Stimulated activated CD4-positive, alpha-beta T cell treated with anti-CD3 and anti-CD28 coated beads, Interleukin-15, amount 100 ng/mL, for 1 hour (primary cell): ENCODE measurements around the gene TSPOAP1.

ENCODE experiments used
- DNase-seq, 2 donors: peaks; one replicate each; pipeline ENCODE4 v3.0.0-alpha.2; 2020; ENCODE audit warnings: low read depth in 1 of 2, low spot score in 1 of 2

TSPOAP1 gene

DNA sequence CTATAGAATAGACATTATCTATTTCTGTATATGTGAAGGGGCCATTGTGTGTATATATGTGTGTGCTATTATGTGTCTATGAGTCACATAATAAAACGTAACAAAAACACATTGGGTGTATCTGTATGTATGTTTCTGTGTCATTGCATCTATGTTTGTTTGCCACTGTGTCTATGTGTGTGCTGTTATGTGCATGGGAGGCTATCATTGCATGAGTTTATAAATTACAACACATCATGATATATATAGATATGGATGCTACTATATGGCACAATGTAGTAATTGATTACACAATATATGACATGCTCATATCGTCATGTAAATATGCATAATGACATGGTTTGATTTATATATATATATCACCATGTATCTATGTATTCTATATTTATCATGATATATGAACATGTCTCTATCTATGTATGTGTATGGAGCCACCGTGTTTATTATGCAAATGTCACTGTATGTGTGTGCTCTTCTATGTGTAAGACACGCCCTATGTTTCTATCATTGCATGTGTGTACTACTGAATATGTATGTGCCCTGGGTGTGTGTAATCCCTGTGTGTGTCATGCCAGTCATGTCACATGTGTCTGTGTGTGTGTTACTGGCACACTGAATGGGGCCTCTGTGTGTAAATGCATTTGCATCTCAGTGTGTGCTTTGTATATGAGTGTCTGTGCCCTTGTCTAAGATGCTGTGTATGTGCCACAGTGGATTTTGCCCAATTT lies 1.4 kb upstream of the TSPOAP1 start:
- DNase-seq: no peak

DNA sequence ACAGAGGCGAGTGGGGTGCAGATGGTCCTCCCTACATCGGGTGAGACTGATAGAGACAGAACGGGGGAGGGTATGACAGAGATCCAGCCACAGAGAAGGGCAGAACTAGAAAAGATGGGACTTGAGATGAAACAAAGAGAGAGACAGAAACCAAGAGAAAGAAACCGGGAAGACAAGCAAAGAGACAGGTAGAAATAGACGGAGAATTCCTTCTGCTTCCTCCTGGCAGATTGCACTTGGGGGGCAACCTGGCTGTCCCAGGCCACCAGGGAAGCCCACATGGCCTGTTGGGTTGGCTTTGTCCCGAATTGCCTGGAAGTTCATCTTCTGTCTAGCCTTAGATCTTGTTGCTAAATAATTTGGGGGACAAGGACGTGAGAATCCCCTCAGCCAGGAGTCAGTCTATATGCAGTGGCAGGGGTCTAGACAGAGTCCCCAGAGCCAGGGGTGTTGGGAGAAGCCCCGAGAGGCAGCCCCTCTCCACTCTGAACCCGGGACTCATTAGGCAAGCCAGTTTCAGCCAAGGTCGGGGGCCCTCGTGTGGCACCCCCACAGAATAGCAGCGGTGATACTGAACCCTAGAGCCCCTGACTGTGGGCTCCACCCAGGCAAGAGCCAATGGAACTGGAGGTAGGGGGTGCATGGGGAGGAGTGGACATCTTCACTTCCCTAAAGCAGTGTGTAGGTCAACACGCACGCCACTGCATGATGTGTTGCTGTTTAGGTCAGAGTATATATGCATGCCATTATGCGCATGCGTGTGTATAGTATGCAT lies 627 bp upstream of the TSPOAP1 start:
- peak; percentile 65 to 76 for DNase-seq

DNA sequence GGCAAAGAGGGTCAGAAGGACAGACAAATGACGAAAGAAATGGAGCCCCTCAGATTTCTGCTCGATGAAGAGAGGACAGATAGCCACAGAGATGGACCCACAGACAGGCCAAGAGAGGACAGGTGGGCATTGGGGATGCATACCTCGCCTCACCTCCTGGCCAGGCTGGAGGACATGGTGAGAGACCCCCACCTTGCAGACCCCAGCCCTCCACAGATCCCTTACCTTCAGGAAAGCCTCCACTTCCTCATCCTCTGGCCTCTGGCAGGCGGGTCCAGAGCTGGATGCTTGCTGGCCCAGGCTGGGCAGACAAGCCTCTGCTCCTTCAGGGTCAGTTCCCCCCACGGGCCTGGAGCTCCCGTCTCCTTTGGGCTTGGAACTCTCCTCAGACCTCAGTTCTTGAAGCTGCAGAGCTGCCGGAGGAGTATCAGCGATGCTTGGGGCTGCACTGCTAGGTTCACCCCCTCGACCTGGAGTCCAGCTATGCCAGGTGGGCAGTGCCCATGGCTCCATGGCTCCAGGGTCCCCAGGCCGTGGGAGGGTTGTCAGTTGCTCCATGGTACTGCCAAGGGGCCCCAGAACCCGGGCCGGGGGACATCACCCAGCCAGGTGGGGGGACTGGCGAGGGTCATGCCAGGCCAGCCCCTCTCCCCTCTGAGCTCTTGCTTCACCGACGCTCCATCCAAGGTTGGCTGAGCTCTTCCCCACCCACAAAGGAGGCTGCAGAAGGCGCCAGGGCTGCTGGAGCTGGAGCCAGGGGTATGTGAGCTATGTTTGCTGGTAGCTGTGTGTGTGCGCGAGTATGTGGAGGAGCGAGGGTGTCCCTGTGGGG lies 1.0 kb downstream of the TSPOAP1 start:
- no peak for DNase-seq

DNA sequence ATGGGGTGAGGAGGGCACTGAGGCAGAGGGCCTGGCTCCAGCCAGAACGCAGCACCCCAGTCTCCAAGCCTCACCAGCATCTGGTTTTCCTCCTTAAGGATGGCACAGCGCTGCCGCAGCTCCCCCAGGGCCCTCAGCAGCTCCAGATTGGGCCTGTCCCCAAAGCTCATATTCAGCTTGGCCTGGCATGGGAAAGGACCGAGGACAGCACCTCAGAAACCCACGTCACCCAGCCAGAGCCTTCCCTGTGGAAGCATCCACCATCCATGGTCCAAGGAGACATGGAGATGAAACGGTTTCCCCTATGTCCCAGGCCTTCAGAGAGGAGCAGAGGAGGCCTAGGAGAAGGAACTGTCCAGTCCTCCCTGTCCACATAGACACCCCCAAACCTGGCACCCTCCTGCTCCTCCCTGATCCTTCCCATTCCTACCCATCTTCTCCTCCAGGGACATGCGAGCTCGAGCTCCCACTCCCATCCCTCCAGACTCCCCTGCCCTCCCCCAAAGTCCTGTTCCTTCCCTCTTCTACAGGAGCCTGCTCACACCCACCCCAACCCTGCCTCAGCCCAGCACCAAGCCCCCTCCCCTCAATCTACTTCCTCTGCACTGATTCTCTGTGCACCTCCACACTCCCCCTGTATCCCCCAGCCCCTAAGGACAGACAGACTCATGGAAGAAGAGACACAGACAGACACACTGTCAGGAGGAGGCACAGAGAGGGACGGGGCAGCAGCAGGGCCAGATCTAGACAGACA lies 1.8 kb downstream of the TSPOAP1 start:
- DNase-seq: no peak

DNA sequence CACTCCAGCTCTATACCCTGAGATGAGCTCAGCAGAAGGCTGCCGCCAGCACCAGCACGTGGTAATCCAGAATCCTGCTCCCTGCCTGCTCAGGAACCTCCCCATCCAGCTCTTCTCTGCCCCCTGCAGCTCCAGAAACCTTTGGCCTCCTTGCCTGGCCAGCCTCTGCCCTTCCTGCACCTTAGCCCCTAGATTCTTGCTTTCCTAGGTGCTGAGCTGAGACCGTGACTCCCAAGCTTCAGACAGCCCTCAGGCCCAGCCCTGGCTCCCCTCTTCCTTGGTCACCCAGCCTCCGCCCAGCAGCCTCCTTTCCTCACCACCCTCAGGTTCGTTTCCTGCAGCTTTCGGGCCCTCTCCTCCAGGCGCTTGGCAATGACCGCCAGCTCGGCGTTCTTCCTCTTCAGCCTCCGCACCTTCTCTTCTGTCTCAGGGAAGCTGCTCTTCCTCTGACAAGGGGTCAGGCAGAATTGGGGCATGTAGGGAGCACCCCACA lies 2.6 kb downstream of the TSPOAP1 start:
- no peak for DNase-seq

DNA sequence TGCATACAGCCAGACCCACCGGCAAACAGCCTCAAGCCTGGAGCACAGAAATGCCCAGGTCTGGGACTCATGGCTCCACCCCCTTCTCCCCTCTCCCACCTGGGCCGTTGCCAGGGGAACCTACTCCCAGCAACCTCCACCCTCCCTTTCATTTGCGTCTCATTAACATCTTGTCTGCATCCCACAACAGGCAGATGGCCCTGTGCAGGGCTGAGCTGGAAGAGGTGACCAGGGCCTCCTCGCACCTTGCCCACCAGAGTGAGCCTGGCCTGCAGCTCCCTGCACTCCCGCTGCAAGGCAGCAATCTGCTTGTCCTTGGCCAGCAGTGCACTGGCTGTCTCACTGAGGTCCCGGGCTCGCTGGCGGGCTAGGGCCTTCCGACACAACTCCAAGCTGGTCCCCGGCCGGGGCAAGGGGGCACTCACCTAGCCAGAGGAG lies 3.3 kb downstream of the TSPOAP1 start:
- DNase-seq: no peak

DNA sequence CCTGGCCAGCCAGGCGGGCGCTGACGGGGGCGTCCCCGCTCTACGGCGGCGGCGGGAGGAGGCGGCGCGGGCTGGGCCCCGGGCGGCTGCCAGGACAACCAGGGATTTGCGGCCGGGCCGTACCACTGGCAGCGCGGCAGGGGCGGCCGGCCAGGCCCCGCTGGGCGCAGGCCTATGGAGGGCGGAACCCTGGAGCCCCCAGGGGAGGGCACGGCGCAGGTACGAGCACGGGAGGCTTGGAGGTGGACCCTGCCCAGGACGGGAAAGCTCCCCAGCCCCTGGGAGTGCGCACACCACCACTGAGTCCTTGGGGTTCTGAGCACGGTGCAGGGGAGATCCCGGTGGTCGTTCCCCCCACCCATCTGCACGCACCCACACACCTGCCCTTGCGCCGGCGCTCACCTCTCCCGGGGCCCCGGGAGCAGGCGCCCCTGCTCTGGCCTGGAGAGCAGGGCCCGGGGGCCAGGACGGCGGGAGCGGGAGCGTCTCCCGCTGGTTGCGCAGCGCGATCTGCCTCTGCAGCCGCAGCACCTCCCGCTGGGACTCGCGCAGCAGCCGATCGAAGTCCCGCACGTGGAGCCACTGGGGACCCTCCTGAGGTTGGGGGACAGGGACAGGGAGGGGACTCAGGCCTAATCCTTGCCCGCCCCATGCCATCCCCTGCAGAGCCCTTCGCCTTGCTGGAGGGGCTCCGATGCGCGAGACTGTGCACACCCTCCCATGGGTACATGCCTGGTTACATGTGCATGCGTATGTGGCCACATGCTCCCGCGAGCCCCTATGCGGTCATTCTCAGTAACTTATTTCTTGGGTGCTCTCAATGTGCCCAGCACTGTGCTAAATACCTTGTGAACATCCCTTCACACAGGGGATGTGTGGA lies 3.9 kb downstream of the TSPOAP1 start:
- DNase-seq: no peak

DNA sequence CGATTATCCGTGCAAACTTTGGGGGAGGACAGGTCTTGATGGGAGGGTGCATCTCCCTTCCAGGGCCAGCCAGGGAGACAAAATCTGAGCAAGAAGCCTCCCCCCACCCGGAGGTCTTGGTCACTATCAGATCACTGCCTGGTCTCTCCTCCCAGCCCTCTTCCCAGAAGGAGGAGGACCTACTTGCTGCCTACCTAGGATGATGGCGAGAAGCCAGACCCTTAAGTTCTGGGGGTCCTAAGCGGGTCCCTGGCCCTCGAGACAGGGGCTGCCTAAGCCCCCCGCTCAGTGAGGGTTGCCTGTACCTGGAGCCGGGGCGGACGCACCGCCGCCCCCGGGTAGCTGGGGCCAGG lies 4.6 kb downstream of the TSPOAP1 start:
- DNase-seq: no peak

DNA sequence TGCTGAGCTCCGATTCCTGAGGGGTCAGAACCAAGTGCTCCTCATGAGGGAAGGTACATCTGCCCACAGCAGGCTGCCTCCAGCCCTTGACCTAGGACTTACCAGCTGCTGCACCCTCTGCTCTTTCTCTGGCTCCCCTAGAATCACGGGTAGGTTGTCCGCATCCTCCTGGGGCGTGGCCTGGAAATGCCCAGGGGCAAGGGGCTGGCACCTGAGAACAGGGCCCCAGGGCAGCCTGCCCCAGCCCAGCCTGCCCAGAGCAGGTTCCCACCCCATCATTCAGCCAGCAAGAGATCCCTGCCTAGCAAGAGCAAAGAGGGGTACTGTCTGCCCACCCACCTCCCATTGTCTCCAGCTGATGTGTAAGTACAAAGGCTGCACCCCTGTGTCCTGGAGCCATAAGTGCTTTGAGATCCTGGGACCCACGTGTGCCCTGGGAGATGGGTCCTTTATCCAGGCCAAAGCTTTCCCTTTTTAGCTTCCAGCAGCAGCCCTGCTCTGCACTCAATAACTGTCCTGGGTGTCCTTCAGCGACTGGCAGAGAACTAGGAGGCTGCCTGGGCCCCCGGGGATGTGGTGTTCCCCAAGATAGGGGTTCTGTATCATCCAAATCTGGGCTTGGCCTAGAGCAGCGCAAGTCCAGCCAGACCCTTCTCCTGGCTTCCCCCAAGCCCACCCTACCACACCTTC lies 5.1 kb downstream of the TSPOAP1 start:
- DNase-seq: no peak

DNA sequence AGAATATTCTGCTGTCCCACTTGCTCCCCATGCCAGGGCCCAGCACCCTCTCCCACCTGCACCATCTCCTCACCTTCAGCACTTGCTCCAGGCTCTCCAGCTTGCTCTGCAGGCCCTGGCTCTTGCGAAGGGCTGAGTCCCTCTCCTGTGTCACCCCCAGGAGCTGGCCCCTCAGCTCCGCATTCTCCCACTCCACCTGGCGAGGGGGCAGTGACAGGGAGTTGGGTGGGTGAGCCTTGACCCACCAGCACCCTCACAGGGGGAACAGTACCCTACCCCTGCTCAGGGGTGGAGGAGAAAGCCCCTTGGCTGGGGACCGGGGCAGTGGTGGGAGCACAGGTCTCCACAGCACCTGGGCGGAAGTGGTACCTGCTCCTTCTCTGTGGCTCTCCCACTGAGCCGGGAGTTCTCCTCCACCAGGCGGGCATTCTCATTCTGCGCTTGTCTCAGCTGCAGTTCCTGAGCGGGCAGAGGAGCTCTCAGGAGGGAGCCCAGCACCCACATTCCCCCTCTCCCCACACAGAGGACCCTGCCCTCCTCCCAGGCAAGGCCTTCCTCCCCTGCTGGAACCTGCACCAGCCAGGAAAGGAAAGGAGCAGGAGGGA lies 5.9 kb downstream of the TSPOAP1 start:
- DNase-seq: no peak

DNA sequence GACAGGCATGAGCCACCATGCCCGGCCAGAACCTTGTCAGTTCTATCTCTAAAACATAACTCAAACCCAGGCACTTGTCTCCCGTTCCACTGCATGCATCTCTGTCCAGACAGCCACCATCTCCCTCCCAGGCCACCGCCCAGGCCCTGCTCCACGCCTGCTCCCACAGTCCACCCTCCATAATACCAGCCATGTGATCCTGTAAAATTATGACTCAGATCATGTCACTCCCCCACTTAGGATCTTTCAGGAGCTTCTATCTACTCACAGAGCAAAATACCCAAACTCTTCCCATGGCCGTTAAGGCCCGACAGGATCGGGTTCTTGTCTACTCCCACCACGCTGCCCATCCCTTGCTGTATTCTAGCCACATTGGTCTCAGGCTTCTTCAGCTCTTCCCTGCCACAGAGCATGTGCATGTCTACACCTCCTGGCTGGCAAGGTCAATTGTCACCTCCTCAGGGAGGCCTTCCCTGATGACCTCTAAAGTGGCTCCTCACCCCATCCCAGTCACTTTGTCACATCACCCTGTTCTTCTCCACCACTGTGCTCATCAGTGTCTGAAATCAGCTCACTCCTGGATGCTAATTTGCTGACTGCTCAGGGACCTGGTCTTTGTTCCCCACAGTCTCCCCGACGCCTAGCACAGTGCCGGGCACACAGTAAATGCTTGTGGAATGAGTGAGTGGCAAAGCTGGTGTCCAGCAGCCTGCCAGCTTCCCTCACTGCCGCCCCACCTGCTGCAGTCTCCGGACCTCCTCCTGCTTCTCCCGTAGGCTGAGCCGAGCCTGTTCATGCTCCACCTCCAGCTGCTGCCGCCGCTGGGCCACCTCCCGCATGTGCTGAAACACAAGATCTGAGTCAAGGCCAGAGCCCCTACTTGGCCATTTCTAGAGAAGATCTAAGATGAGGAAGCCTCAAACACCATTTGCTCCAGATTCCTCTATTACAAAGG lies 6.7 kb downstream of the TSPOAP1 start:
- no peak for DNase-seq

DNA sequence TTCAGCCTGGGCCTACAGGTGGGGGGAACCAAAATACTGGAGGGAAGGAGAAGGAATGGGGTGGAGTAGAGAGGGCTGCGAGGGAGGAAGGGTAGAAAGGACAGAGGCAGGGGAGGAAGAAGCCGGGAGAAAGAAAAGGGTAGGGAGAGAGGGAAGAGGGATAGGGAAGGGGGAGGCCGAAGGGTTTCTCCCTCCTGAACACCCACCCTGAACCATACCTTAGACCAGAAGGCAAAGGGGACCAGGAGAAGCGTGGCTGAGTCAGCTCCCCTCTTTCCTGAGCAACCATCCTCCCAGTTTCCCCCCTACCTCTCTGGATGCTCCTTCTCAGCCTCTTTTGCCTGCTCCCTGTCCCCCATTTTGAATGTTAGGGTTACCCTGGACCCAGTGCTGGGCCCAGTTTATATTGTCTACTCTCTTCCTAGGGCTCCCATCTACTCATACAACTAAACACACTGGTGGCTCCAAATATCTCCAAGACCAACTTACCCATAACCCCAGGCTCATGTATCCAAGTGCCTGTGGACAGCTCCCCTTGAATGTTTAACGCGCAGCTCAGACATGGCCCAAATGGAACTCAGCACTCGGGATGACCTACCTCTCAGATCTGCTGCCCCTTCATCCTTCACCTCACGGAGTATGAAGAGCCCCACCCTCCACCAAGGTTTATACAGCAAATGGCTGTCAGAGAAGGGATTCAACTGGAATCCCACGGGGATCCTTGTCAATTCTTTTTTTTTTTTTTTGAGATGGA lies 7.8 kb downstream of the TSPOAP1 start:
- DNase-seq: no peak

DNA sequence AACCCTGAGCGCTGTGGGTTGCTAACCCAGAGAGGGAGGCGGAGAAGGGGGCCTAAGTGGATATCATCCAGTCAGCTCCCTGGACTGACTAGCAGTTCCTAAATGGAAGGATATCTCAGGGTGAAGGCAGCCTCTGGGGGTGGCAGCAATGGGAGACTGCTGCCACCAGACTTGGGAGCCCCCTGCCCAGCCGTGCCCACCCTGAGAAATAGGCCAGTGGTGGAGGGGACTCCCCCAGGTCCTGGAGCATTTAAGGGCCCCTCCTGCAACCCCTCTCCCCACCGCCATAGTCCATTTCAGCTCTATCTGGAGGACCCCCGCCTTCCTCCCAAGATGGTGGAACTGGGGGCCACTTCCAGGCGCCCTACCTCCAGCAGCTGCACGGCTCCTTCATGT lies 8.4 kb downstream of the TSPOAP1 start:
- no peak for DNase-seq

DNA sequence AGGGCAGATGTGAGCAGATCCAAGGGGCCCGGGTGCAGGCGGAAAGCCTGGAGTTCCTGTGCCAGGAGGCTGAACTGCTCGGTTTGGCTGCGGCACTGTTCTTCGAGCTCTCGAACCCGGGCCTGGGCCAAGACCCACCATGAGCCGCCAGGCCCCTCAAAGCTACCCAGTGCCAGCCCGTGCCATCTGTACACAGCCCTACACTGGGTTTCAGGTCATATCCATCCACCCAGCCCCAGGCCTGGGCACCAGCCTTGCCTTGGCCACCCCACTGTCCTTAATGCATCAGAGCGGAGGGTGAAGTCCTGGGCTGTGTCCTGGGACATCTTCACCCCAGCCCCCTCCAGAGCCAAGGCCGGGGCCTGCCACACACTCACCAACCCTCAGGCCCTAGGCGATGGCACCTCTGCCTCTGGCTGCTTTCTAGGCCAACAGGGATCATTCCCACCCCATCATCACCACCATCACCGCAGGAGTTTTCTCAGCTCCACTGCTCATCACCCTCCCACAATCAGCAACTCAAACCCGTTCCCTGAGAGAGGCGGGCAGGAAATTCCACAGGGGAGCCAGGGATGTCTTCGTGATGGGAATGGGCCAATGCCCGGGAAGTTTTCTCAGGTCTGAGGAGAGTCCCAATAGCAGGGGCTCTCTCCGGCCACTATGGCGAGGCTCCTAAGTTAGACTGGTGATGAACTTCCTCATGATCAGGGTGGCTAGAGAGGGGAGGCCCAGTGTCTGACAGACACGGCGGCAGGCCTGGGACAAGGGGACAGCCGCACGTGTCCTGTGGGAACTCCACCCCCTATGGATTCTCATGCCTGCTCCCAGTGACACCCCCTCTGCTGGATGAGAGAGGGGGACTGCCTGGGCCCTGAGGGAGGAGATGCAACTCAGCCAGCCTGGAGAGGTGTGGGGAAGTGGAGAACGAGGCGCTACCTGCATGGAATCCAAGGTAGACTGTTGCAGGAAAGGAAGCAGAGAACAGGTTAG lies 9.1 kb downstream of the TSPOAP1 start:
- DNase-seq: no peak

DNA sequence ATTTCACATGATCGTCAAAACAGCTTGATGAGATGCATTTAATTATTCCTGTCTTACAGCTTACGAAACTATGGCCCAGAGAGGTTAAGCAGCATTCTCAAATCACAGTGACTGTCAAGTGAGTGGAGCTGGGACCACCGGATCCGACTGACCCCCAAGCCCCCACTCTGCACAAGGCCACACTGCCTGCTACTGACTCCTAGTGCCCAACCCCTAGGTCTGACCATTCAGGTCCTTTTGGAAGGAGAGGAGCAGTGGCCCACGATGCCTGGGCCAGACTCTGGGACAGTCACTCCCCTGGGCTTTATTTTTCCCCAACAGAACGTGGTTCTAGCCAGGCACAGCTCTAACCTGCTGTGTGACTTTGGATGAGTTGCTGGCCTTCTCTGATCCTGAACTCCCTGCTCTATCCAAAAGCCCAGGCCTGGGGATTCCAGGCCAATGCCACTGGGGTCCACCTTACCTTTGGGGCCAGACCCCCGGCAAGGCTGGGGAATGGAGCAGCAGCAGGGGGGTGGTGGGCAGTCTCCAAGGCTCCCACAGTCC lies 9.9 kb downstream of the TSPOAP1 start:
- DNase-seq: no peak

DNA sequence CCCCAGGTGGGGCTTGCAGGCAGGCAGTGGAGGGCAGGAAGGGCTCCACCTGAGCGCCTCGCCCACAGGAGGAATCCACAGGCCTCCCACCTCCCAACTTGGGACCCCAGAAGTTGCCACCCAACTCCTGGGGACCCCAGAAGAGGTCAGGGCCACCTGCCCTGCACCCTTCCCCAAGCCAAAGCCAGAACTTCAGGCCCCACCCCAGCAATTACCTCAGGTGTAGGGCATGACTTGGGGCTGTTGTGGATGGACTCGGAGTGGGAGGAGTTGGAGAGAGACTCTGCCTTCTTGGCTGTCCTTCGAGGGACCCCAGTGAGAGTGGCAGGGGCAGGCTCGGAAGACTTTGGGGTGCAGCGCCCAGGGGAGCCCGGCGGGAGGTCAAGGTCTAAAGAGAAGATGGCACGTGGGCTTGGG lies 10.5 kb downstream of the TSPOAP1 start:
- DNase-seq: no peak
